Activated T-cell treated with anti-CD3 and anti-CD28 coated beads for 1 hour (primary cell): ENCODE data around the gene MOXD1.

ENCODE experiments used
- DNase-seq: peaks from one replicate; pipeline ENCODE4 v3.0.0-alpha.2; 2020; ENCODE audit warnings: low read depth

Gene MOXD1

DNA sequence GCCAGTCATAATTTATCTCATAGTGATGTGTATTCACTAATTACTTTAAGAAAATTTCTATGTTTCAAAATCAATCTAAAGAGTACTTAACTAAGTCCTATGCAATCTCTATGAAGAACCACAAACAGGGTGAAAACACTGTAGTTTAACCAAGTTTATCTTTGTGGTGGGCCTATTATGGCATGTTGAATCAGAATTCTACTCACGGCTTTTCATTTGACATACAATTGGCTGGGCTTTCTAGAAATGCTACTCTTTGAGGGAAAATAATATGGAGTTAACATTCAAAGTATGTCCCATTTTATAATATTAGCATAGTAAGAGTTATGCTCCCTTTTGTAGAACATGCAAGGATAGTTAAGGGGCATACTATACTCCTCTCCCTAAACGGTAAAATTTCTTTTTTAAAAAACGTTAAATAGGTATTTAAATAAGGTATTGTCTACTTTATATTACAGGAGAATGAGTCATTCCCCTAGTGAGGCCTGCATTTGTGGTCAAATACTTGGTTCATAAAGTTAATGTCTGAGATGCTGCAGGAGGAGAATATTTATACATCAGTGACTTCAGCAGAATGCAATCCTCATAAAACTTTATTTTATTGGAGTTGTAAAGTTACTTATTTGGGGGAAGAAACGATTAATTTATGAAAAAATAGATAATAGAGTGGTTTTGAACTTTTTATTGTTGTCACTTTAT lies 1.8 kb downstream of the MOXD1 start:
- DNase-seq = no peak

- DNase-seq = no peak
These were observed 6.2 kb downstream of the MOXD1 start for GRCh38 chr6:132395015-132395597.

- no peak for DNase-seq
These were observed 8.5 kb downstream of the MOXD1 start for GRCh38 chr6:132392792-132393191.

- DNase-seq = no peak
These were observed 9.0 kb downstream of the MOXD1 start for GRCh38 chr6:132392270-132392646.

- no peak for DNase-seq
These were observed 9.6 kb downstream of the MOXD1 start for GRCh38 chr6:132391391-132392269.

GRCh38 chr6:132390451-132390850 lies 10.8 kb downstream of the MOXD1 start:
- no peak for DNase-seq

- DNase-seq = no peak
These were observed 11.3 kb downstream of the MOXD1 start for GRCh38 chr6:132390017-132390416.

DNA sequence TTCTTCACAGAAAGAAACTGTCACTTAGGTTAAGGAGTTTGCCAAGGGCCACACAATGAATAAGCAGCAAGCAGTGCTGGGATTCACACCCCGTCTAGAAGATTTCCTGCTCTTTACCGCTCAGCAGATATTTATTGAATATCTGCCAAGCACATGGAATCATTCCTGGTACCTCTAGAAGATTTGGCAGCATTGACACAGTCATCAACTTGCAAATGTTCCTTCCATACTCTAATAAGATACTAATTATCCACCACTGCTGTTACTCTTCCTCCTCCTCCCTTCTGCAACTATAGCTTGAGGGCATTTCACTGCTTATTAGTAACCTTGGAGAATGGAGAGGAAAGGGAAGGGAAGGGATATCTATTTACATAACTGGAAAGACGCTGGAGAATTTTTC lies 13.0 kb downstream of the MOXD1 start:
- no peak for DNase-seq

DNA sequence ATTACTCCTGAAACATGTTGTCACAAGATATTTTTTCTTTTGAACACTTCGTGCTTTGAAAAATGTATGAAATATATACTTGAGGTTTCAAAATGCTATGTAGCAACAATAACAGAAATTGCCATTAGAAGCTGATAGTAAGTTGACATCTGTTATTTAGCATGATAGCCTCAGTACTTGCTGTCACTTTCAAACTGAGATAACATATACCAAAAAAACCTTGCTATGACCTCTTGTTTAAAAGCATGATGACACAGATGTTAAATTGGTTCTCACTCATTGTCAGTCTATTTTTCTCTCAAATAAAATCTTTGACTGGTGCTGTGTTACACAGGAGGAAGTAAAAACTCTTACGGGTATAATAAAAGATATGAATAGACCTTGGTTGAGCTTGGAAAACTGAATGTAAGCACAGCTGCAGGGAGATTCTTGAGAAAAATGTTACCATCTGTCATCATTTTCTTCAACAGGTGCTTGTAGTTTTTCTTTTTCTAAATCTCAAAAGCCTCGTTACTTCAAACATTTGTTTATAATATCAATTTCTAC lies 18.6 kb downstream of the MOXD1 start:
- no peak for DNase-seq

GRCh38 chr6:132381381-132381780 lies 19.9 kb downstream of the MOXD1 start:
- no peak for DNase-seq

- DNase-seq = no peak
These were observed 20.8 kb downstream of the MOXD1 start for GRCh38 chr6:132380358-132381029.

DNA sequence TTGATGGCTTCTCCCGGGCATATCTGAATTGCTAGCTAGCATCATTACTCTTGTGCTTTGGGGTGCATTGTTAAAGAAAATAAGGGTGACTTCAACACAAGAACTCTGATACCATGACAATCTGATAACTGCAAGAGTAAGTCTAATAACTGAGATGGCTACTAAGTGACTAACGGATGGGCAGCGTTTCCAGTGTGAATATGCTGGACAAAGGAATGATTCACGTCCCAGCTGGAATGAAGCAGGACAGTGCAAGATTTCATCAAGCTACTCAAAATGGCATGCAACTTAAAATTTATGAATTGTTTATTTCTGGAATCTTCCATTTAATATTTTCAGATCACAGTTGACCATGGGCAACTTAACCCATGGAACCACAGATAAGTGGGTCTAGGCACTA lies 31.7 kb downstream of the MOXD1 start:
- no peak for DNase-seq

DNA sequence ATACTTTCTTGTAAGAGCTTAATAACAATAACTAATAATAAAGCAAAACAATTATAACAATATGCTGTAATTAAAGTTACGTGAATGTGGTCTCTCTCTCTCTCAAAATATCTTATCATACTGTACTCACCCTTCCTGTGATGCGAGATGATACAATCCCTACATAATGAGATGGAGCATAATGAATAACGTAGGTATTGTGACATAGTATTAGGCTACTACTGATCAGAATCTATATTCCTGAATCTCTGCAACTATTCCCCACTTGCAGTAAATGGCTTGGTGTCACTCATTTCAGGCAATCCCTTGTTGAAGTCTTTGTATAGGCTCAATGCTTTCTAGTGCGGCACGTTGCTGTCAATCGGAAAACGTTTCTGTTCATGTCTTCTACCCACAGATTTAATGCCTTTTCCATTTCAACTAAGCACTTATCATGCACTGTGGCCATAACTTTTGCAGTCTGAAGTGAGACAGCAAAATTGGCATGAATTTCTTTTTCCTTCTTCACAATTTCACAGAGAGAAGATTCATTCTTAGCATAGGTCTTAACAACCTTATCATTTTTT lies 32.3 kb downstream of the MOXD1 start:
- no peak for DNase-seq

DNA sequence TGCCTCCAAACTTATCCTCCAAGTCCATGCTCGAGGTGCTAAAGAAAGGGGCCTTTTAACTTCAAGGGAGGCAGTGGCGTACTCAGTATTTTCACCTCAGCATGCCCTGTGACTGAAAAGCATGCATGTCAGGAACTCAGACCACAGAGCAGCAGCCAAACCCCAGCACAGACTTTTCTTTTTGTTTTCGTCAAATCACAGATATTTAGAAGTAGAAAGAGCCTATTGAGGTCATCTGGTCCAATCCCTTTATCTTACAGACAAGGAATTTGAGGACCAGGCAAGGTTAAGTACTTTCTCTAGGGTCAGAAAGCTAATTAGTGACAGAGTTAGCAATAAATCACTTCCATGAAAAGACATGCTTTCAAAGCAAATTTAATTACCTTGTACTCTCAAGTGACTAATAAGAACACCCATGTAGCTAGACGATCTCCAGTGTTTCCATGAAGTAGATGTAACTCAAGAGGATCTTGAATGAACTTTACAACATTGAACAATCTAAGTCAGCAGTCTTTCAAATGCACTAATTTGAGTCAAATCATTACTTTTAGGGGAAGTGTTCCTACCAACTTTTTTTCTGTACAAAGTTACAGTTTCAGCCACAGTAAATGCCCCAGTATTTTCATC lies 35.9 kb downstream of the MOXD1 start:
- DNase-seq = no peak

- DNase-seq = no peak
These were observed 36.8 kb downstream of the MOXD1 start for GRCh38 chr6:132364306-132365074.

DNA sequence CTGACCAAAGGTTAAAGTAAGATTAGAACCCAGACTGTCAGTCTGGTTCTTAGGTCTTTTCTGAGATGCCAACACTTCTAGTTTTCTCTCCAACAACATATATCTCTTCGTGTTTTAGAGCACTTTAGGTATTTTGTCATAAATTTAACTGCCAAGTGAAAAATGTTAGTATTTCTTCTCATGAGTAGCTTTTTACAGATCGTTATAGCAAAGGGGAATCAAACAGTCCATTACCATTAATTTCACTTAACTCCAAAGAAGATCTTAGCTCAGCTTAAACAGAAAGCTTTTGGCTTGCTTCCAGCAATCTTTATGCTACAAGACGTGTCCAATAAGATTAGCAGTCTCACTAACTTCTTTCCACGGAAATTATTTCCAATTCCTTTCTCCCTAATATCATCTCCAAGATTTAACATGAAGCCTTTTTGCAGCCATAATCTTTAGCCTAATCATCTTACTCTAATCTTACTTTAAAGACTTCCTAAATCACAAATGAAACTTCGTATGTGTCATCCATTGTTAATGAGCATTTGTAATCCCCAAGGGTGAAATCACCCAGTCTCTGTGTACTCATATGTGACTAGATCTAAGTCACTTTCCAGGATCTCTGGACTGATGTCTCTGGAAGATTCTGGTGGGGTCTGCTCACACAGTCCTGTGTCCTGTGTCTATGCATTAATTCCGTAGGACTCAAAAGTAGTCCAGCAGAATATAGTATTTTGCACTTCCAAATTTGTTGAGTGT lies 38.7 kb downstream of the MOXD1 start:
- DNase-seq = no peak

GRCh38 chr6:132361101-132361500 lies 40.2 kb downstream of the MOXD1 start:
- DNase-seq = no peak

GRCh38 chr6:132359886-132360285 lies 41.4 kb downstream of the MOXD1 start:
- DNase-seq = no peak

DNA sequence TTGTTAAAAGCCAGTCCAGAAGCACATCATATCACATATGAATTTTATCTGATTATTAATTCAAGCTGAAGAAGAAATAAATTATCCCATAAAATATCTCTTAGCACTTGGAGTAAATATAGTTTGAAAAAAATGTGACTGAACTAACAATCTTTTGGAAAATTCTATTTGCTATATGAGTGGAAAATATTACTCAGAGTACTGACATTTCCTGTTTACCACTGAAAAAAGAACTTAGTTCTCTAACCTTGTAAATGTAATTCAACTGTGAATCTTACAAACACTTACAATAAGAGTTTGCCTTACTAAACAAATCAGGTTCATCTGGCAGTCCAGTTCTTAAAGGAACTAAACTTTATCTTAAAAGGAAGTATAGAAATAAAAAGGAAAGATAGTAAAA lies 44.2 kb downstream of the MOXD1 start:
- no peak for DNase-seq
